Stomach smooth muscle (tissue), 2 donors: ENCODE results near the gene B4GALNT4.
"Not testable (repeated sequence)": the region's sequence is repeated elsewhere in the genome, so short reads cannot be mapped to it uniquely, and the experiment has no call there.

Experiments
- H3K27ac ChIP-seq: one replicate; pipeline ENCODE4 v1.7.0; 2013; ENCODE audit warnings: mild to moderate bottlenecking, low read length, inconsistent platforms
- H3K27me3 ChIP-seq, 2 donors: one replicate each; pipeline ENCODE4 v1.7.0; 2013; ENCODE audit warnings: low read length in 2 of 2; ENCODE audit not compliant: insufficient read depth in 2 of 2, control insufficient read depth in 1 of 2
- H3K36me3 ChIP-seq, 2 donors: one replicate each; pipeline ENCODE4 v1.7.0; 2013; ENCODE audit warnings: low read length in 2 of 2; ENCODE audit not compliant: control insufficient read depth in 2 of 2, insufficient read depth in 2 of 2
- H3K4me1 ChIP-seq: one replicate; pipeline ENCODE4 v1.7.0; 2013; ENCODE audit warnings: low read length; ENCODE audit not compliant: control insufficient read depth, insufficient read depth
- H3K4me3 ChIP-seq, 2 donors: one replicate each; pipeline ENCODE4 v1.7.0; 2013; ENCODE audit warnings: low read length in 2 of 2
- H3K9ac ChIP-seq, 2 donors: one replicate each; pipeline ENCODE4 v1.7.0; 2013; ENCODE audit warnings: low read length in 2 of 2, mild to moderate bottlenecking in 1 of 2
- H3K9me3 ChIP-seq, 2 donors: one replicate each; pipeline ENCODE4 v1.7.0; 2013; ENCODE audit warnings: low read length in 2 of 2; ENCODE audit not compliant: control insufficient read depth in 2 of 2
- donor health status: healthy.
- donor health status: Pancreatic carcinoma.

The B4GALNT4 gene

DNA sequence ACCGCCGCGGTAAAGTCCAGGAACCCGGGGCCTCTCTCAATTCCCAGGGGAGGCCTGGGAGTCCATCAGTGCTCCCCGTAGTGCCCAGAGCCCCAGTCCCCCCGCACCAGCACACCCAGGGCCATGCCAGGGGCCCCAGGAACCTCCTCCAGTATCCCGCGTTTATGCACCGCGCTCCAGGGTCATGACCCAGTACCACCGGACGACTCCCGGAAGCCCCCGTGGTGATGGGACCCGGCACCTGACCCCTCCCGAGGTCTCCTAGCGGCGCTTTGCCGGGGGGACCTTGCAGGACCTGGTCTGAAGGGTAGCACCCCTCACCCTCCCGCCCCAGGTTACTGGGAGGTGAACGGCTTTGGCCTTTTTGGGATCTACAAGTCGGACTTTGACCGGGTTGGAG is 11.2 kb downstream of the B4GALNT4 start:
- H3K27me3 ChIP-seq: peaks cover 0 to 2% of the 10 kb centered on the region in 2 donors
- no peak overlapping the region for H3K4me3 ChIP-seq
- no peak overlapping the region for H3K27ac ChIP-seq
- H3K9me3 ChIP-seq: no peaks in the 10 kb centered on the region
- H3K9ac ChIP-seq: no peak overlapping the region
- H3K36me3 ChIP-seq: no peaks in the 10 kb centered on the region
- H3K4me1 ChIP-seq: no peaks in the 10 kb centered on the region

DNA sequence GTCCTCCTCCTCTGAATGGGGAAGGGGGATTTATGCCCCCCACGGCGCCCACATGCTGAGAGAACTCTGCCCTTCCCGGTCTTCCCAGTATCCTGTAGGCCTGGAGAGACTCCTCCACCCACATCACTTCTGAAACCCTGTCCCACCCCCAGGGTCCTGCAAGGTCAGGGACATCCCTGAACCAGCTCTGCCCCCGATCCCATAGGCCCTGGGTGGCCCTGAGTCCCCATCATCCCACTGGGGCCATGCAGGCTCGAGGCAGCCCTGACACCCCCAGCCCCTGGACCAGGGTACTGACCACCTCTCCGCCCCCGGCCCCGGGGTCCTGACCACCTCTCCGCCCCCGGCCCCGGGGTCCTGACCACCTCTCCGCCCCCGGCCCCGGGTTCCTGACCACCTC is 11.7 kb downstream of the B4GALNT4 start:
- Histone ChIP-seq H3K27ac (no peak overlapping the region), H3K4me3 (no peak overlapping the region), H3K36me3 (no peaks in the 10 kb centered on the region), H3K9ac (no peak overlapping the region), H3K9me3 (no peaks in the 10 kb centered on the region), H3K27me3 (peaks cover 0 to 2% of the 10 kb centered on the region in 2 donors), H3K4me1 (no peaks in the 10 kb centered on the region)

DNA sequence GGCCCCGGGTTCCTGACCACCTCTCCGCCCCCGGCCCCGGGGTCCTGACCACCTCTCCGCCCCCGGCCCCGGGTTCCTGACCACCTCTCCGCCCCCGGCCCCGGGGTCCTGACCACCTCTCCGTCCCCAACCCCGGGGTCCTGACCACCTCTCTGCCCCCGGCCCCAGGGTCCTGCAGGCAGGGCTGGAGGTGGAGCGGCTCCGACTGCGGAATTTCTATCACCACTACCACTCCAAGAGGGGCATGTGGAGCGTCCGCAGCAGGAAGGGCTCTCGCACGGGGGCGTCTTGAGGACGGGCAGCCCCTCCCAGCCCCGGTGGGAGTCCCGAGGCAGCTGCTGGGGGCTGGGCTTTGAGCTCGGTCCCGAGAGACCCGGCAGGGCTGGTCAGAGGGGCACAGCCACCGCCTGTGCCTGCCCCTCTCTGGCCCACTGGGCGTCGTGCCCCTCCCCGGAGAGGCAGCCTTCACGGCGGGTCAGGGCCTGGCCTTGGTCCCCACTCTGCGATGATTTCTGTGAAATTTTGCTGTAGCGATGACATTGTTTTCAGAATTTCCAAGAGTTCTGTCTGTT is 12.3 kb downstream of the B4GALNT4 start:
- H3K36me3 ChIP-seq: no peaks in the 10 kb centered on the region
- H3K27me3 ChIP-seq: peaks cover 0 to 2% of the 10 kb centered on the region in 2 donors
- H3K9me3 ChIP-seq: no peaks in the 10 kb centered on the region
- H3K27ac ChIP-seq: no peak overlapping the region
- H3K9ac ChIP-seq: no peak overlapping the region
- H3K4me3 ChIP-seq: no peak overlapping the region
- no peaks in the 10 kb centered on the region for H3K4me1 ChIP-seq

DNA sequence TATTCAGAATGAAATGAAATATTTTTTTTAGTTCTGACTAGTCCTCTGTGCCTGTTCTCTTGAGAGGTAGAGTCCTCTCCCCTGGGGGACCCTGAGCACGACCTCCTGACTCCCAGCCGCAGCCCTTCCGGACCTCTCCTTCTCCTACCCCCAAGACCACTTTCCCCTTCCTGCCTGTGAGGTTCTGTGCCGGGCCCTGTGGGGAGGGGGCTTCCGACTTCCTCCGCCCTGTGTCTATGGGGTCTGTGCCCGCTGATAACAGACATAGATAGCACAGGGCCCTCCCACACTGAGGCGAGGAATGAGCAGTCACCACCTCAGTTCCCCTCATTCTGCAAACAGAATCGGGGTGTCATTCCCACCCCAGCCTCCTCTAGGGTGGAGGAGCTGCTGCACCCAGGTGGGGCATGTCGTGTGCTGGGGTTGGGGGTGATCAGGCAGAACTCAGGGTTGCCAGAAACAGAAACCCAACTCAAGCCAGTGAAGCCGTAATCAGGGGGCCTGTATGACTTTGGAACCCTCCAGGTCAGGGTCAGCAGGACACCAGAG is 12.9 kb downstream of the B4GALNT4 start:
- no peaks in the 10 kb centered on the region for H3K4me1 ChIP-seq
- peaks cover 0 to 2% of the 10 kb centered on the region in 2 donors for H3K27me3 ChIP-seq
- H3K4me3 ChIP-seq: no peak overlapping the region
- no peak overlapping the region for H3K9ac ChIP-seq
- no peaks in the 10 kb centered on the region for H3K36me3 ChIP-seq
- H3K9me3 ChIP-seq: peaks cover 0 to 4% of the 10 kb centered on the region in 2 donors
- no peak overlapping the region for H3K27ac ChIP-seq

DNA sequence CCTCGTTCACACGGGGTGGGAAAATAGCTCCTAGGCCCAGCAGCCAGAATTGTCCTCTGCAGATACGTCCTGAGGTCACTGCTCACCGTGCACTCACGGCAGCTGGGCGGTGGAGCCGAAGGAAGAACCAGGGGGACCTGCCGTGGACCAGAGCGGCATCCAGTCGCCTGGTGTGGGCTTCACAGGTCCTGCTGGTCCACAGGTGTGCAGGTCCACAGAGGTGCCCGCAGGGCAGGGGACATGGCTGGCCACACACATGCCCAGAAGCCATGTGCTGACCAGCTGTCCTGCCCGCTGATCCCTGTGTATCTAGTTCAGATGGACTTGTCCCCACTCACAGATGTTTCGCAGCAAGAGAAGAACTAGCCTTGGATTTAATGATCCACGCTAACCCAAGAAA is 14.1 kb downstream of the B4GALNT4 start:
- Histone ChIP-seq H3K27ac (no peak overlapping the region), H3K4me1 (no peaks in the 10 kb centered on the region), H3K4me3 (no peak overlapping the region), H3K27me3 (no peaks in the 10 kb centered on the region), H3K9ac (no peak overlapping the region), H3K36me3 (no peaks in the 10 kb centered on the region), H3K9me3 (peaks cover 0 to 4% of the 10 kb centered on the region in 2 donors)

DNA sequence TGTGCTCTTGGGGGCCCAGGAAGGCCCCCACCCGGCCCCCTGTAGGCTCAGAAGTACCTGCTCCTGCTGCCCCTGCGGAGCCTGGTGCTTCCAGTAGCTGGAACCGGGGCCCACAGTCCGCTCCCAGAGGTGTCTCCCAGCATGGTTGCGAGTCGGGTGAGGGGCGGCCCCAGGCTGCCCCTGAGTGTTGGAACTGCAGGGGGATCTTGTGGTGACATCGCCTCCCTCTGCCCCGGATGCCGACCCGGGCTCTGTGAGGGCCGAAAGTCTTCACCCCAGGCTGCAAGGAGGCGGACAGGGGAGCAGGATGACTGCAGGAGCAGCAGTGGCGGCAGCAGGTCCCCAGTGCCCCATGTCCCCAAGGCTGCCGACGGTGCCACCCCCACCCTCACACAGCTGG is 15.2 kb downstream of the B4GALNT4 start:
- no peaks in the 10 kb centered on the region for H3K4me1 ChIP-seq
- no peak overlapping the region for H3K4me3 ChIP-seq
- H3K9ac ChIP-seq: no peak overlapping the region

DNA sequence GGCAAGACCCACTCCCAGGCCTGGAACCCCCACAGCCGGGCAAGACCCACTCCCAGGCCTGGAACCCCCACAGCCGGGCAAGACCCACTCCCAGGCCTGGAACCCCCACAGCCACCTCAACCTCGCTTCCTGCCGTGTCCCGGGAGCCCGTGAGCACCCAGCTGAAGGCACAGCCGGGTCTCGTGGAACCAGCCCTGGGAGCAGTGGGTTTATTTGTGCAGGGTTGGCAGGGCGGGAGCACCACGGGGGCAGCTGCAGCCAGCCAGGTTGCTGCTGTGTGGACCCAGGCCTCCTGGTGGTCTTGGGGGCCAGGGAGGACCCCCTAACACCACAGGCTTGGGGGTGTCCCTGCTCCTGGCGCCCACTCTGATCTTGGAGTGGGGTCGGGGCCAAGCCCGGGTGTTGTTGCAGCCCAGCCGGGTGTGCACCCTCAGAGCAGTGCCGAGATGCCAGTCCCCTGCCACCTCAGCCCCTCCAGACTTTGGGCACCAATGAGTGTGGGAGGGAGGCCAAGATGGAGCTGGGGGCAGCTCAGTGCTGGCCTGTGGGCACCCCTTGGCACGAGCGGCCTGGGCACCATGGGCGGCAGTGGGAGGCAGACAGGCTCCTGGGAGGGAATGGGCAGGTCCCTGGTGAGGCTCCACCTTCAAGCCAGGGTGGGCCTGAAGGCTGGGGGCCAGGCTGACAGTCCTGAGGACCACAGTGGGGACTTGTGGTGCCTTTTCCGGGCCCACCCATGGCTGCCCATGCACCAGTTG is 16.5 kb downstream of the B4GALNT4 start:
- H3K27me3 ChIP-seq: no peaks in the 10 kb centered on the region
- no peak overlapping the region for H3K9ac ChIP-seq
- no peaks in the 10 kb centered on the region for H3K4me1 ChIP-seq
- no peak overlapping the region for H3K27ac ChIP-seq
- no peaks in the 10 kb centered on the region for H3K36me3 ChIP-seq
- peaks cover 0 to 4% of the 10 kb centered on the region in 2 donors for H3K9me3 ChIP-seq
- H3K4me3 ChIP-seq: no peak overlapping the region

More for the DNA sequence above, 15.2 kb downstream of the B4GALNT4 start:
- Histone ChIP-seq H3K9me3 (peaks cover 0 to 4% of the 10 kb centered on the region in 2 donors), H3K36me3 (no peaks in the 10 kb centered on the region), H3K27me3 (no peaks in the 10 kb centered on the region), H3K27ac (no peak overlapping the region)

DNA sequence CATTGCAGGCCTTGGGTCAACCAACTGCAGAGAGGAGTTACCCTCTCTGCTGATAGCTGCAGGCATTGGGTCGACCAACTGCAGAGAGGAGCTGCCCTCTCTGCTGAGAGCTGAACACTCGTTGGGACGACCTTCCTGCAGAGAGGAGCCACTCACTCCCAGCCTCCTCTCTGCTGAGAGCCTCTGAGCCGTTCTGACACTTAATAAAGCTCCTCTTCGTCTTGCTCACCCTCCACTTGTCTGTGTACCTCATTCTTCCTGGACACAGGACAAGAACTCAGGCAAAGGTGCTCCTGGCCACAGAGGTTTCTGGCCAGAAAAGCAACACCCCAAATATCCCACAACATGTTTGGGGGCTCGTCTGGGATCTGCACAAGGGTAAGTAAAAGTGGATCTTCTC is 17.2 kb downstream of the B4GALNT4 start:
- Histone ChIP-seq H3K9me3 (peaks cover 0 to 4% of the 10 kb centered on the region in 2 donors), H3K36me3 (no peaks in the 10 kb centered on the region), H3K4me1 (no peaks in the 10 kb centered on the region), H3K27ac (no peak overlapping the region), H3K27me3 (no peaks in the 10 kb centered on the region), H3K9ac (no peak overlapping the region), H3K4me3 (no peak overlapping the region)

DNA sequence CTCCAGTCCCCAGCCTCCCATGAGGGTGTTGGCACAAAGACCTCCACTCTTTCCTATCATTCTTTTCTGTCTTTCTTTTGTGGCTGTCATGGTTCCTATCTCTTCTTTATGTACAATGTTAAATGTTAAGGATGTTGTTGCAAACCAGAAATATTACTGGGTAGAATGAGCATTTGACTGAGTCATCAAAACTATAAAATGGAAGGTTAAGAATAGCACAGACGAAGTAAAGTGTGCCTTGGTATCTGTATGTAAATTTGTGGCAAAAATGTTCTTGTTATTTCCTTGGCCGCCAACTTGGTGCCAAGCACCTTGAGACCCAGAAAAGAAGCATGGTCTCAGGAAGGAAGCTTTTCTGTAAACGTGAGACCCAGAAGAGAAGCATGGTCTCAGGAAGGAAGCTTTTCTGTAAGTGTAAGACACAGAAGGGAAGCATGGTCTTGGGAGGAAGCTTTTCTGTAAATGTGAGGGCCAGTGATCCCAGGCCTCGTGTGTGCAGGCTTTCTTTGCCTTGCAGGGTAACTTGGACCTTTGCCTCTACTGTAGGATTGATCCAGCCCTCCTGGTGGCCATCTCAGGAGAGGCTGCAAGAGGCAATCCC is 18.0 kb downstream of the B4GALNT4 start:
- H3K27ac ChIP-seq: no peak overlapping the region
- H3K4me1 ChIP-seq: no peaks in the 10 kb centered on the region
- no peaks in the 10 kb centered on the region for H3K36me3 ChIP-seq
- no peak overlapping the region for H3K4me3 ChIP-seq
- H3K27me3 ChIP-seq: no peaks in the 10 kb centered on the region
- peaks cover 0 to 4% of the 10 kb centered on the region in 2 donors for H3K9me3 ChIP-seq
- no peak overlapping the region for H3K9ac ChIP-seq

DNA sequence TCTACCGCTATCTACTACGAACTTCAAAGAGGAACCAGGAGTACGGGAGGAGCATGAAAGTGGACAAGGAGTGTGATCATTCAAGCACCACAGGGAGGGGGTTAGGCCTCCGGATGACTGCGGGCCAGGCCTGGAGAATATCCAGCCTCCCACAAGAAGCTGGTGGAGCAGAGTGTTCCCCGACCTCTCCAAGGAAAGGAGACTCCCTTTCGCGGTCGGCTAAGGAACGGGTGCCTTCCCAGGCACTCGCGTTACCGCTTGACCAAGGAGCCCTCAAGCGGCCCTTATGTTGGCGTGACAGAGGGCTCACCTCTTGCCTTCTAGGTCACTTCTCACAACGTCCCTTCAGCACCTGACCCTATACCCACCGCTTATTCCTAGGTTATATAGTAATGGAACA is 20.1 kb downstream of the B4GALNT4 start:
- not testable (repeated sequence) for H3K27ac ChIP-seq, H3K27me3 ChIP-seq, H3K9ac ChIP-seq, H3K4me1 ChIP-seq, H3K9me3 ChIP-seq, H3K4me3 ChIP-seq, H3K36me3 ChIP-seq

DNA sequence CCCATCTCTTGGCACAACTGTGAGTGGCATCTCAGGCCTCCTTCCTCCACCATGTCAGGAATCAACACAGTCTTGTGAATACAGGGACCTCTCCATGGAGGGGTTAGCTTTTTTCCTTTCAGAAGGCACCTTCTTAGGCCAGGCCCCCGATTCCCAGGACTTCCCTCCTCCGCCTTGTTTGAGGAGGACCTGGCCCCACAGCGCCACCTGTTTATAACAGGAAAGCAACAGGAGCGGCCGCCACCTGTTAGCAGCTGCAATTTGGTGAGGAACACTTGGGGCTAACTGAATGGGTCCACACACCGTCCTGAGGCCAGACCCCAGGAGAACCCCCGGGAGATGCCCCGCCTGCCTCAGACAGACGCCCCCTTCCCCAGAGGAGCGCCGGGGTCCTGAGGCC is 20.9 kb downstream of the B4GALNT4 start:
- H3K9ac ChIP-seq: no peak overlapping the region
- no peak overlapping the region for H3K4me3 ChIP-seq
- H3K27ac ChIP-seq: no peak overlapping the region
- H3K36me3 ChIP-seq: no peaks in the 10 kb centered on the region
- no peaks in the 10 kb centered on the region for H3K4me1 ChIP-seq
- H3K9me3 ChIP-seq: peaks cover 0 to 4% of the 10 kb centered on the region in 2 donors
- no peaks in the 10 kb centered on the region for H3K27me3 ChIP-seq
